ENCODE measurements around the gene MRNIP.

DNA sequence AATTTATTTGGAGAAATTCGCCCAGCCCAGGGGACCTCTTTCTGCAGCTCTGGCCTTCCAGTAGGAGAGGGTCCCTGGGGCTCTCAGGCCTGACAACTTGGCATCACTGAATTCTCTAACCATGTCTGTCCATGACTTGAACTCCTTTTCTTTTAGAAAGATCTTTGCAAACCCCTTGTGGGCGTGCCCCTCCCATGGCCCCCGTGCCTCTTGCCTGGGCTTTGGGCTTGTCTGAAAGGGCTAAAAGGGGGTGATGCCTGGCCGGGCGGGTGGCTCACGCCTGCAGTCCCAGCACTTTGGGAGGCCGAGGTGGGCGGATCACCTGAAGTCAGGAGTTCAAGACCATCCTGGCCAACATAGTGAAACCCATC lies 41.2 kb downstream of the MRNIP start:
- TF ChIP-seq, protein P1, sequence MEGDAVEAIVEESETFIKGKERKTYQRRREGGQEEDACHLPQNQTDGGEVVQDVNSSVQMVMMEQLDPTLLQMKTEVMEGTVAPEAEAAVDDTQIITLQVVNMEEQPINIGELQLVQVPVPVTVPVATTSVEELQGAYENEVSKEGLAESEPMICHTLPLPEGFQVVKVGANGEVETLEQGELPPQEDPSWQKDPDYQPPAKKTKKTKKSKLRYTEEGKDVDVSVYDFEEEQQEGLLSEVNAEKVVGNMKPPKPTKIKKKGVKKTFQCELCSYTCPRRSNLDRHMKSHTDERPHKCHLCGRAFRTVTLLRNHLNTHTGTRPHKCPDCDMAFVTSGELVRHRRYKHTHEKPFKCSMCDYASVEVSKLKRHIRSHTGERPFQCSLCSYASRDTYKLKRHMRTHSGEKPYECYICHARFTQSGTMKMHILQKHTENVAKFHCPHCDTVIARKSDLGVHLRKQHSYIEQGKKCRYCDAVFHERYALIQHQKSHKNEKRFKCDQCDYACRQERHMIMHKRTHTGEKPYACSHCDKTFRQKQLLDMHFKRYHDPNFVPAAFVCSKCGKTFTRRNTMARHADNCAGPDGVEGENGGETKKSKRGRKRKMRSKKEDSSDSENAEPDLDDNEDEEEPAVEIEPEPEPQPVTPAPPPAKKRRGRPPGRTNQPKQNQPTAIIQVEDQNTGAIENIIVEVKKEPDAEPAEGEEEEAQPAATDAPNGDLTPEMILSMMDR (IDR thresholded peaks at IDR 0.05; ENCODE audit: insufficient read depth, low read length, poor library complexity, severe bottlenecking) = no peak
- no peak for TF ChIP-seq EZH2phosphoT487 (conservative IDR thresholded peaks at IDR 0.05; ENCODE audit: low read length)

All from SU-DHL-6 (cell line).